SK-N-SH (cell line): ENCODE results near the gene CBX6.

ENCODE experiments used
- GATA2 ChIP-seq: sonication (generic); formaldehyde crosslinking; IDR thresholded peaks from 2 replicates; pipeline ENCODE4 v1.5.0; 2020; ENCODE audit warnings: mild to moderate bottlenecking, missing genetic modification reagents
- POLR2AphosphoS5 ChIP-seq: IDR thresholded peaks from 2 replicates; pipeline ENCODE4 v1.6.1; 2012; ENCODE audit warnings: low read depth, low read length
- RAD21 ChIP-seq: IDR thresholded peaks from 2 replicates; pipeline ENCODE4 v1.6.1; 2012; ENCODE audit warnings: mild to moderate bottlenecking, low read length
- USF1 ChIP-seq: IDR thresholded peaks from 2 replicates; pipeline ENCODE4 v1.4.0; 2012; ENCODE audit warnings: low read depth, borderline replicate concordance
- YY1 ChIP-seq: IDR thresholded peaks from 2 replicates; pipeline ENCODE4 v1.4.0; 2012; ENCODE audit warnings: low read depth, mild to moderate bottlenecking
- TF ChIP-seq, protein P1 (sequence below): fragments of 200-600 bp; sonication (generic); IDR thresholded peaks from 2 replicates; pipeline ENCODE4 v1.6.1; 2017; ENCODE audit warnings: antibody characterized with exemption, mild to moderate bottlenecking, moderate library complexity

DNA sequence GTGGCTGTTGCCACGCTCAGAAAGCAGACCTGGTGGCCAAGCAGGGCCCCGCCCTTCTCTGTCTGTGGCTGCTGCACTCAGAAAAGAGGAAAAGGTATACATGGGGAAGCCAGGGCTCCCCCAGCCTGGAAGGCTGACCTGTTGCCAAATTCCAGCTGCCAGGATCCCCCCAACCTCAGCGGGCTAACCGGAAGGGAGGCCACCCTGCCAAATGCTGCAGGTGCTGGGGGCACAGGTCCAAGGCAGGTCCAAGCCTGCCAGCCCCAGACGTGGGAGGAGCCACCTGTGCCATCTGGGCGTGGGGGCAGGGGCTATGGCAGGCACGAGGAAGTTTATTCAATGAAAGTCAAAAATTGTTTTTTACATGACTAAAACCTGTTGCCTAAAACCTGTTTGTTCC is 30.8 kb downstream of the CBX6 start:
- TF ChIP-seq, protein P1, sequence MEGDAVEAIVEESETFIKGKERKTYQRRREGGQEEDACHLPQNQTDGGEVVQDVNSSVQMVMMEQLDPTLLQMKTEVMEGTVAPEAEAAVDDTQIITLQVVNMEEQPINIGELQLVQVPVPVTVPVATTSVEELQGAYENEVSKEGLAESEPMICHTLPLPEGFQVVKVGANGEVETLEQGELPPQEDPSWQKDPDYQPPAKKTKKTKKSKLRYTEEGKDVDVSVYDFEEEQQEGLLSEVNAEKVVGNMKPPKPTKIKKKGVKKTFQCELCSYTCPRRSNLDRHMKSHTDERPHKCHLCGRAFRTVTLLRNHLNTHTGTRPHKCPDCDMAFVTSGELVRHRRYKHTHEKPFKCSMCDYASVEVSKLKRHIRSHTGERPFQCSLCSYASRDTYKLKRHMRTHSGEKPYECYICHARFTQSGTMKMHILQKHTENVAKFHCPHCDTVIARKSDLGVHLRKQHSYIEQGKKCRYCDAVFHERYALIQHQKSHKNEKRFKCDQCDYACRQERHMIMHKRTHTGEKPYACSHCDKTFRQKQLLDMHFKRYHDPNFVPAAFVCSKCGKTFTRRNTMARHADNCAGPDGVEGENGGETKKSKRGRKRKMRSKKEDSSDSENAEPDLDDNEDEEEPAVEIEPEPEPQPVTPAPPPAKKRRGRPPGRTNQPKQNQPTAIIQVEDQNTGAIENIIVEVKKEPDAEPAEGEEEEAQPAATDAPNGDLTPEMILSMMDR: no peak
- TF ChIP-seq USF1 (no peak), POLR2AphosphoS5 (no peak), YY1 (no peak), RAD21 (no peak), GATA2 (CRISPR knock-in tag) (no peak)
